Testis (tissue), 2 donors: ENCODE results near the gene DCDC2.

Source experiments
- CTCF ChIP-seq, 3 experiments: fragments of 450-650 bp in 2 of 3; fragments of 200-600 bp in 1 of 3; sonication (generic) in 1 of 3; IDR thresholded peaks; one replicate each; pipeline ENCODE4 v1.5.1; 2016 to 2019; ENCODE audit warnings: antibody characterized with exemption in 3 of 3, mild to moderate bottlenecking in 2 of 3, moderate library complexity in 1 of 3
- POLR2A ChIP-seq: fragments of 450-650 bp; IDR thresholded peaks from one replicate; pipeline ENCODE4 v1.6.1; 2017; ENCODE audit warnings: antibody characterized with exemption, mild to moderate bottlenecking, moderate library complexity

GRCh38 chr6:24274441-24275083, 83.3 kb downstream of the DCDC2 start:
- TF ChIP-seq CTCF (IDR thresholded peaks at IDR 0.05), result peak in 1 of 3 experiments; percentile 50
- no peak for TF ChIP-seq POLR2A
